HL-60 (cell line): Measurements from ENCODE around the gene SOX8.

Experiments used
- DNase-seq, 2 experiments: peaks; one replicate each; pipeline ENCODE4 v3.0.0-alpha.2; 2010 to 2020; ENCODE audit warnings: low read depth in 1 of 2, low spot score in 1 of 2
- H3K27ac ChIP-seq: fragments of 250-450 bp; sonication (Bioruptor Pico); replicated peaks from 2 replicates; pipeline ENCODE4 v1.5.1; 2020; ENCODE audit warnings: mild to moderate bottlenecking, moderate library complexity
- H3K27me3 ChIP-seq: fragments of 250-450 bp; sonication (Bioruptor Pico); 2 replicates; pipeline ENCODE4 v1.5.1; 2021; ENCODE audit warnings: mild to moderate bottlenecking, moderate library complexity; ENCODE audit not compliant: insufficient read depth, poor library complexity, severe bottlenecking
- H3K4me3 ChIP-seq: replicated peaks from 2 replicates; pipeline ENCODE4 v1.5.1; 2011; ENCODE audit warnings: mild to moderate bottlenecking, control low read depth, low read length; ENCODE audit not compliant: insufficient read depth
- CTCF ChIP-seq: IDR thresholded peaks from one replicate; pipeline ENCODE4 v1.5.1; 2011; ENCODE audit warnings: low read length, control low read depth, inconsistent platforms; ENCODE audit not compliant: insufficient read depth
- GABPA ChIP-seq: IDR thresholded peaks from 2 replicates; pipeline ENCODE4 v1.6.1; 2012; ENCODE audit warnings: low read depth
- POLR2AphosphoS5 ChIP-seq: IDR thresholded peaks from 2 replicates; pipeline ENCODE4 v1.6.1; 2012; ENCODE audit warnings: low read depth
- REST ChIP-seq: IDR thresholded peaks from 2 replicates; pipeline ENCODE4 v1.6.1; 2012; ENCODE audit warnings: low read depth; ENCODE audit not compliant: insufficient replicate concordance
- SPI1 ChIP-seq: IDR thresholded peaks from 2 replicates; pipeline ENCODE4 v1.6.1; 2012; ENCODE audit warnings: low read depth, mild to moderate bottlenecking, borderline replicate concordance

The SOX8 gene

GRCh38 chr16:986925-987582 is 5.5 kb downstream of the SOX8 start:
- Histone ChIP-seq H3K27ac (no peak overlapping the region), H3K27me3 (peaks cover 16% of the 10 kb centered on the region), H3K4me3 (no peak overlapping the region)
- DNase-seq: no peak
- no peak for TF ChIP-seq REST
- TF ChIP-seq SPI1: no peak
- no peak for TF ChIP-seq CTCF
- no peak for TF ChIP-seq POLR2AphosphoS5
- no peak for TF ChIP-seq GABPA

GRCh38 chr16:987906-988305 is 6.3 kb downstream of the SOX8 start:
- TF ChIP-seq GABPA (no peak), SPI1 (no peak), CTCF (no peak), POLR2AphosphoS5 (no peak), REST (no peak)
- H3K4me3 ChIP-seq: no peak overlapping the region
- no peak overlapping the region for H3K27ac ChIP-seq
- DNase-seq: no peak
- peaks cover 8% of the 10 kb centered on the region for H3K27me3 ChIP-seq

- DNase-seq: no peak
- peaks cover 3% of the 10 kb centered on the region for H3K27me3 ChIP-seq
- TF ChIP-seq POLR2AphosphoS5 (no peak), SPI1 (peak; percentile 52; the same call in 1 of the 2 replicates)
- H3K27ac ChIP-seq: no peak overlapping the region
- H3K4me3 ChIP-seq: no peak overlapping the region
Observed at GRCh38 chr16:988471-989353, 7.1 kb downstream of the SOX8 start.

- no peak for DNase-seq
- Histone ChIP-seq H3K27me3 (no peaks in the 10 kb centered on the region), H3K4me3 (no peak overlapping the region), H3K27ac (no peak overlapping the region)
- no peak for TF ChIP-seq GABPA
Observed at GRCh38 chr16:989354-989814, 7.8 kb downstream of the SOX8 start.
